Neuron (in vitro differentiated cells): ENCODE data around the gene TMTC4.

Source experiments
- H2AFZ ChIP-seq: one replicate; pipeline ENCODE4 v1.6.1; 2013; ENCODE audit warnings: low read depth, mild to moderate bottlenecking, inconsistent platforms, low read length, moderate library complexity
- H3K27me3 ChIP-seq: one replicate; pipeline ENCODE4 v1.6.1; 2013; ENCODE audit warnings: low read length; ENCODE audit not compliant: insufficient read depth
- H3K36me3 ChIP-seq: one replicate; pipeline ENCODE4 v1.6.1; 2013; ENCODE audit warnings: low read length; ENCODE audit not compliant: insufficient read depth
- H3K4me1 ChIP-seq: one replicate; pipeline ENCODE4 v1.6.1; 2013; ENCODE audit warnings: low read length; ENCODE audit not compliant: insufficient read depth
- H3K4me3 ChIP-seq: 2 replicates; pipeline ENCODE4 v1.5.1; 2013; ENCODE audit warnings: mild to moderate bottlenecking, low read length, moderate library complexity
- H3K9me3 ChIP-seq: one replicate; pipeline ENCODE4 v1.6.1; 2013; ENCODE audit warnings: low read length

Gene TMTC4

DNA sequence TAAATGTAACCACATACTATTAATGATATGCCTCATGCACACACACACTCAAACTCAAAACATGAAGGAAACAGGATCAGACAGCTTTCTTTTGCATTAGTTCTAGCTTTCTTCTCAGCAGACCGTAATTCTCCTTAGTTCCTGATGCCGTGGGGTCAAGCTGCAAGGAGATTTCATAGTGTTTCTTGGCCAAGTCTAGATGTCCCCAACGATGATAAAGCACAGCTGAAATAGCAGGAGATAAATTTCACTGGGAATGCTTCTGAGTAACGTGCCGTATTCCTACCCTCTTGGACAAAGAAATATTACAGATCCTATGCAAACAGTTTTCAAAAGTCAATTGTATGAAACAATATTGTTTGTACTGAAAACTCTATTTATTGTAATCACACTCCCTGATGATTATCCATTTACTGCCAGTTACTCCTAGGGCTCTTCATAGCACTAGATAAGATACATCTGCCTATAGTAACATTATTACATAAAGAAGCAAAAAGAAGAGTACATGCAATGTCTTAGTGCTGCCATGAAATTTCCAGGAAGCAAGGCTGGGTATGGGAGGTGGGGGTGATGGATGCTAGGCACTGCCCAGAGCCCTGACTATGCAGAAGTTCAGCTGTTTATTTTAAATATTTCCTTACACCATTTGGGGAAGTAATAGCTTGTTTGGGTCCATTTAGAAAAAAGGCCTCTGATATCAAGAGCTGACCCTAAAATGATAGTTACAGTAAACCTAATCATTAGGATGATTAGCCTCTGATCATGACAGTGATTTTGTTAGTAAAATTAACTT lies 69.5 kb downstream of the TMTC4 start:
- Histone ChIP-seq H3K27me3 (no peaks in the 10 kb centered on the region), H3K36me3 (peaks cover 37% of the 10 kb centered on the region), H3K4me3 (no peak overlapping the region), H3K9me3 (no peaks in the 10 kb centered on the region), H2AFZ (no peak overlapping the region), H3K4me1 (no peaks in the 10 kb centered on the region)

DNA sequence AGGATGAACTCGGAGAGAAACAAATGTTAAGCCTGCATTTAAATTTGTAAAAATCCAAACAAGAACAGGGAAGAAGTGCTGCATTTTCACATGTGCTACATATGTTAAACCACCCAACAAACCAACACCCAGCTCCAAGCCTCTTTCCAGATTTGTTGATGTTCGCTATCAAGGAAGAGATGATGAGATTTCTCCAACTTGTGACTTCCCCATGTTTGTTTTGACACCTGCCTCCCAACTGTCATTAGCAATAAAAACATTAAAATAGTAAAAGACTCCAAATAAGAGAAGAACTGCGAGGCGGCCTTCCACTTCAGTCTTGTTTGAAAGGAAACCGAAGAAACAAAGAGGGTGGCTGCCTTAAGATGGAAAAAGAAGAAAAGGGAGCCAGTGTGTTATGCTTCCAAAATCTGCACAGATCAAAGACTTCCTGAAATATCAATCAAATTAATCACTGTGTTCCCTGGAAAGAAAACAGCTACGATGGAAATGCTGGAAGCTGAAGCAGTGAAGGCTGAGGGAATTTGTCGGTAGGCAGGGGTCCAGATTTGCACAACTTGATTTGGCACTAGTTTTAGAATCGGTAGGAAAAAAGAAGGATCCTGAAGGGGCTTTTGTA lies 72.0 kb downstream of the TMTC4 start:
- H3K4me1 ChIP-seq, result no peaks in the 10 kb centered on the region
- no peak overlapping the region for H3K4me3 ChIP-seq
- no peak overlapping the region for H2AFZ ChIP-seq
- H3K9me3 ChIP-seq, result no peaks in the 10 kb centered on the region
- peaks cover 24% of the 10 kb centered on the region for H3K36me3 ChIP-seq
- H3K27me3 ChIP-seq, result no peaks in the 10 kb centered on the region

DNA sequence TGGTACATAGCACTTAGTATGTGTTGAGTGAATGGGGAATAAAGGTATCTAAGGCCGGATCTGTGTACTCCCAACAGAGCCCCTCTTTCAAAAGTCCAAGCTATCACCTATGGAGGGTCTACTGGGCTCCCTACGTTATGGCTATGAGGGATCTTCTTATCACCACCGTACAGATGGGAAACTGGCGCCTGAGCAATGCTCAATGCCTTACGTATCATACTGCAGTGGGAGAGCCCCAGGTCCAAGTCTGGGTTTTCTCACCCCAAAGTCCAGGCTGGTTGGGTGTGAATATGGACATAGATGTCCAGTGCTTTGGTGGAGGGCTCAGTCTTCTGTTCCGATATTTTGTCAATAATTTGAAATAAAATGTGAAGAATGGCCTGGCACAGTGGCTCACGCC lies 72.9 kb downstream of the TMTC4 start:
- Histone ChIP-seq H3K36me3 (peaks cover 16% of the 10 kb centered on the region), H3K4me1 (no peaks in the 10 kb centered on the region), H3K27me3 (no peaks in the 10 kb centered on the region), H3K4me3 (no peak overlapping the region), H2AFZ (no peak overlapping the region), H3K9me3 (no peaks in the 10 kb centered on the region)

DNA sequence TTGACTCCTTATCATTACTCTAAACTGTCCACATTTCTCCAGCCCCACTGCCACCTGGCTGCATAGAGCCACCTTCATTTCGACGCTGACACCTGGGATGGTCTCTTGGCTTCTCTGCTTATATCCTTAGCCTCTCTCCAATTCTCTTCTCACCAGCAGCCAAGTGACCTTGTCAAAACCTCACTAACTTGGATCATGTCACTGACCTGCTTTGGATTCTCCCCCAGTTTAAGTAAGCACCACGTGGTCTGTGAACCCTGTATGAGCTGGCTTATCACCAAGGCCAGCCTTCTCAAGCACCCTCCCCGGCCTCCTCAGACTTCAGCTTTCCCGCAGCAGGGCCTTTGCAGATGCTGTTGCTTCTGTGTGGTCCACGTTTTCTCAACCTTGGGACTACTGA lies 73.7 kb downstream of the TMTC4 start:
- Histone ChIP-seq H3K4me1 (no peaks in the 10 kb centered on the region), H3K9me3 (no peaks in the 10 kb centered on the region), H2AFZ (no peak overlapping the region), H3K27me3 (no peaks in the 10 kb centered on the region), H3K36me3 (peaks cover 12% of the 10 kb centered on the region), H3K4me3 (no peak overlapping the region)

DNA sequence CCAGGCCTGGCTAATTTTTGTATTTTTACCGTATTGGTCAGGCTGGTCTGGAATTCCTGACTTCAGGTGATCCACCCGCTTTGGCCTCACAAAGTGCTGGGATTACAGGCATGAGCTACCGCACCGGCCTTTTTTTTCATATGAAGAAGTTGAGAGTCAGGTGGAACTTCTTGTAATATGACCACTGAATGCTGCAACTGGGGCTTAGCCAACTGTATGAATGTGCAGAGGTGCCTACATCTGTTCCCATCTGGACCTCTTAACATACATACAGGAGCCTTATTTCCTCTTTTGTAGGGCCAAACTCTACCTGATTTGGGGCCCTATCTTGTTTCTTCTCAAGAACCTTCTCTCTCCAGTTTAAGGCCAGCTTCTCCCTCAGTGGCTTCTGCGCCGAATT lies 74.1 kb downstream of the TMTC4 start:
- Histone ChIP-seq H3K4me1 (no peaks in the 10 kb centered on the region), H3K36me3 (peaks cover 12% of the 10 kb centered on the region), H3K27me3 (no peaks in the 10 kb centered on the region), H3K9me3 (no peaks in the 10 kb centered on the region), H3K4me3 (no peak overlapping the region), H2AFZ (no peak overlapping the region)

DNA sequence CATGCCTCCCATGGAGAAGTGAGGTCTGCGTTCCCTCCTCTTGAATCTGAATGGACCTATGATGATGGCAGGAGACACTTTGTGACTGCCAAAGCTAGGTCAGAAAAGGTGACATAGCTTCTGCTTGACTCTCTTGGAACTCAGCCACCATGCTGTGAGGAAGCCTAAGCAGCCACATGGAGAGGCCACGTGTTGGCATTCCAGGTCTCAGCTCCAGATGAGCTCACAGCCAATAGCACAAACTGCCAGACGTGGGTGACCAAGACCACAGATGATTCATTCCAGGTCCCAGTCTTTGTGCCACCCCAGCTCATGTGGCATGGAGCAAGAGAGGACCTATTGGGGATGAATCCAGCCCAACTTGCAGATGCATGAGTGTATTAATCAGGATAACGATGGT lies 77.3 kb downstream of the TMTC4 start:
- H3K9me3 ChIP-seq, result peaks cover 2% of the 10 kb centered on the region
- no peaks in the 10 kb centered on the region for H3K36me3 ChIP-seq
- no peak overlapping the region for H2AFZ ChIP-seq
- no peak overlapping the region for H3K4me3 ChIP-seq
- H3K4me1 ChIP-seq, result peaks cover 18% of the 10 kb centered on the region
- H3K27me3 ChIP-seq, result no peaks in the 10 kb centered on the region

DNA sequence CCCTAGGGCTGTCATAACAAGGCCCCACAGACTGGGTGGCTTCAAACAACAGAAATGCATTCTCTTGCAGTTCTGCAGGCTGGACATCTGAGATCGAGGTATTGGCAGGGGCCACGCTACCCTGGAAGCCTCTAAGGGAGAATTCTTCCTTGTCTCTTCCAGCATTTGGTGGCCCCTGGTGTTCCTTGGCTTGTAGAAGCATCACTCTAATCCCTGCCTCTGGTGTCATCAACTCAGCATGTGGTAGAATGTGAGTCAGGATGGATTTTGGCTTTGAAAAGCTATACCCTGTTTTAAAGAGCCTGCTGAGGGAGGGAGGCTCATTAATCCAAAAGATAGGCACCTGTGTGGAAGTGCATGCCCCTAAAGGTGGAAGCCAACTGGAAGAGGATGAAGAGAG lies 78.1 kb downstream of the TMTC4 start:
- Histone ChIP-seq H3K9me3 (peaks cover 2% of the 10 kb centered on the region), H3K4me3 (no peak overlapping the region)

DNA sequence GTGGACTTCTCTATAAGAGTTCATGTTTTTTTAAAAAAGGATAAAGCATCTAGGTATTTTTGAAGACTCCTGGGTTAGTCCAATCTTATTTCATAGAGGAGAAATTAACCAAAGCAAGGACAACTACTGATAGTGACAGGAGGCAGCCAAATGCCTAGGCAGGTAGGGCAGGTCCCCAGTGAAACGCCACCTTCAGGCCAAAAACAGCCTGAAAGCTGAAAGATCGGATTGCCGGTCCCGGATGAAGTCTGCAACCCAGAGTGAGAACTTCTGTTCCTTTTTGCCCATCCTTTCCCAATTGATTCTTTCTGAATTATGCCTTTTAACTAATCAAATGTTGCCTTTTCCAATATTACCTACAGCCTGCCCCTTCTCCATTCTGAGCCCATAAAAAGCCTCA lies 79.9 kb downstream of the TMTC4 start:
- Histone ChIP-seq H3K9me3 (peaks cover 2% of the 10 kb centered on the region), H3K4me3 (no peak overlapping the region), H3K36me3 (no peaks in the 10 kb centered on the region), H2AFZ (no peak overlapping the region), H3K27me3 (no peaks in the 10 kb centered on the region), H3K4me1 (peaks cover 25% of the 10 kb centered on the region)

More for the DNA sequence above, 78.1 kb downstream of the TMTC4 start:
- Histone ChIP-seq H3K27me3 (no peaks in the 10 kb centered on the region), H3K36me3 (no peaks in the 10 kb centered on the region), H3K4me1 (peaks cover 25% of the 10 kb centered on the region), H2AFZ (no peak overlapping the region)

DNA sequence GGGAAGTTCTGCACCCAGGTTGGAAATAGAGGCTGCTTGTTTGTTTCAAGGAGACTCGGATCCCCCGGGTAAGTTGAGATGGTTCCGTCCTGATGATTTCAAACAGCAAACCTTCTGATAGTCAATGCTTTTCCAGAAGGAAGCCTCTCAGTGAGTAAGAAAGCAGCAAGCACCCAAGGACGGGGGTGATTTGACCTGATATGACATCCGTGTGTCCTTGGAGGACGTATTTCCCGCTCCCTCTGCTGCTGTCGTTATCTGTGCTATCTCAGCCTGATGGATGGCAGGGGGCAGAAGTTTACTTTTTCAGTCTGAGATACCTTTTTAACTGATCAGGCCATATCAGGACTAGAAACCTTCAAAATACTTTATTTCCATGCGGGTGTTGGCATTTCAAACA lies 80.3 kb downstream of the TMTC4 start:
- H3K9me3 ChIP-seq, result peaks cover 2% of the 10 kb centered on the region

DNA sequence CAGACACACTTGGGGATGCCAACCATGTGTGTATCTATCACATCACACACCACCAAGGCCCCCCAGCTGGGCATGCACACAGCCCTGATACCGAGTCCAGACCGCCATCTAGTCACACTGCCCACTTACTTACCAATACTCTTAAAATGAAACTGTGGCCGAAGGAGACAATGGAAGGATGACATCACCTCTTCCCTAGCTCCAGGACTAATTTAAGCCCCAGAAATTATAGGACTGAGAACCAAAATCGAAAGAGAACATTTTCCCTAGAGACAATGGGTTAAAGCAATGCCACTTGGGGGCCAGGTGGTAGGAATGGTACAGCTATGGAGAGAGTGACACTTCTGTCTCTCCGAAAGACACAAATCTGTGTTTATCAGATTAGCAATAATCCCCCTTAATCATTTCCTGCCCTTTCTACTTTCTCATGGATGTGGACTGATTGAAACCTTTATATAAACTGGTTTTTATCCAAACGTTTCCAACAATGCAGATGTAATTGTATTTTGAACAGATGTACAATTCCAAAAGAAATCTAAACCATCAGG lies 85.3 kb downstream of the TMTC4 start:
- peaks cover 25% of the 10 kb centered on the region for H3K4me1 ChIP-seq
- H3K9me3 ChIP-seq, result no peaks in the 10 kb centered on the region
- H3K27me3 ChIP-seq, result no peaks in the 10 kb centered on the region
- H3K4me3 ChIP-seq, result no peak overlapping the region
- no peak overlapping the region for H2AFZ ChIP-seq
- no peaks in the 10 kb centered on the region for H3K36me3 ChIP-seq

More for the DNA sequence above, 80.3 kb downstream of the TMTC4 start:
- no peaks in the 10 kb centered on the region for H3K27me3 ChIP-seq
- H2AFZ ChIP-seq, result no peak overlapping the region
- no peak overlapping the region for H3K4me3 ChIP-seq
- H3K4me1 ChIP-seq, result peaks cover 25% of the 10 kb centered on the region
- H3K36me3 ChIP-seq, result no peaks in the 10 kb centered on the region

DNA sequence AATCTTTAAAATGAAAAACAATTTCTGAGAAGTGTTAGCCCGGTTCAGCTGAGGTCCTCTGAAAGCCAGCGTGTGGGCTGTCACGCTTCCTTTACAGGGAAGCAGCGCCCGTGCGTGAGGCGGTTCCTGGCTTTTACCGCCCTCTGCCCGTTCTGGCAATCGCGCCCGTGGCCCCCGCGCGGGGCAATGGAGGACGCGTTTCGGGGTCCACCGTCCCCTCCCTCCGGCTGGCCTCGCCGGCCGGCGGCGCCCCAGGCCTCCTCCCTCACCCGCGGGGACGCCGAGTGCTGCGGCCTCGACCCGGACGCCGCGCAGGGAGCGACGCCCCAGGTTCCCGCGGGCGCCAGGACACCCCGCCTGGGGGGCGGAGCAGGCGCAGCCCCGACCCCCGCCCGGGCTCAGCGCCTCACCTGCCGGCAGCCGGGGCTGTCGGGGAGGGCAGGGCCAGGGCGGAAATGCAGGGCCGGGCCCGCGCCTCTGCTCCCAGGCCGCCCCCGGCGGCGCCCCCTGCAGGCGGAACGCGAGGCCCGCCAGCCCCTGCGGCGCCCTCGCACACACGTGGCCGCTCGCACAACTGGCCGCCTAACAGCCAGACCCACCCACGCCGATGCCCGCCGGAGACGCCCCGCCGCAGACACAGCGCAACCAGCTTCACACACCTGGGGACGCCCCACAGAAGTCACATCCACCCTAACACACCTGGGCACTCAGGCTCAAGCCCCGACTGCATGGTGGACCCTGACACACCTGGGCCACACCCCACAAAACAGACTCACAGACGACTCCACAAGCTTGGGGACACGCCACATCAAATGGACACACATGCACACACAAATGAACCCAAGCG lies 86.0 kb downstream of the TMTC4 start, which contains the start of gene GGACT:
TSS of gene GGACT (minus strand) at position 459 of the 847 bp plus-strand sequence. CDS start 56,198 bp downstream, outside the sequence.
- H3K4me3 ChIP-seq, result peak within 1 kb of the TSS; percentile 69
- no peaks in the 10 kb centered on the region for H3K27me3 ChIP-seq
- no peaks in the 10 kb centered on the region for H3K36me3 ChIP-seq
- H3K4me1 ChIP-seq, result peaks cover 21% of the 10 kb centered on the region
- peak within 1 kb of the TSS; percentile 89 for H2AFZ ChIP-seq
- no peaks in the 10 kb centered on the region for H3K9me3 ChIP-seq

DNA sequence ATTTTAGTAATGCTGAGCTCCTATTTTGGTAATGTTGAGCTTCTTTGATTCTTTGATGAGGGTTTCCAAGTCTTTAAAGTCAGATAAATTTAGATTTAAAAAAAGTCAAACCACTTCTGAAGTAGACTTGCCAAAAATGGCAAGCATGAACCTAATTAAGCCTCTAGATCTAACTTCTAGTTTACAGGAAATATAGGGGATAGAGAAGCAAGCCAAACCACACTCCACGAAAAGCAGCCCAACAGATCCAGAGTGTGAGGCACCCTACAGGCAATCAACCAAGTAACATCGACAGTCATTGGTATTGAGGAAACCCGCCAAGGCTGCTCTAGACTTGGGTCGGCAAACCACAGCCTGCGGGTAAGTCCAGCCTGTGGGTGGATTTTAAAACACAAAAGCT lies 89.7 kb downstream of the TMTC4 start:
- H3K9me3 ChIP-seq, result peaks cover 14% of the 10 kb centered on the region
- no peak overlapping the region for H3K4me3 ChIP-seq
- no peaks in the 10 kb centered on the region for H3K27me3 ChIP-seq
- no peaks in the 10 kb centered on the region for H3K4me1 ChIP-seq
- no peak overlapping the region for H2AFZ ChIP-seq
- no peaks in the 10 kb centered on the region for H3K36me3 ChIP-seq

DNA sequence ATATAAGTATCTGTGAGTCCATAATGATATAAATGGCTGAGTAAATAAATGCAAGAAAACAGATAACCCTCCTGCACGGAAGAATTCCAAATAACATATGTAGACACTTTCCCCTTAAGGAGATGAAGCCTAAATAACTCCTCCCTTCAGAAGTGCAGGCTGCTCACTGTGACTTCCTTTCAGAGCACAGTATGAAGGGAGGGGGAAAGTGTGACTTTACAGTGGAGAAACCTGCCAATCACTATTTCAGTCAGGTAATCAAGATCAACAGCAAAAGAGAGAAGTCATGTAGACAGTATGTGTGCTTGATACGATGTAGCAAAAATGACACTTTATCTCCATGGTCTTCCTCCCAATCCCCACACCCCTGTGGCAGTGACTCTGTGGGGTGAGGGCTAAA lies 93.1 kb downstream of the TMTC4 start:
- Histone ChIP-seq H2AFZ (no peak overlapping the region), H3K9me3 (peaks cover 14% of the 10 kb centered on the region), H3K4me1 (no peaks in the 10 kb centered on the region), H3K27me3 (no peaks in the 10 kb centered on the region), H3K4me3 (no peak overlapping the region), H3K36me3 (no peaks in the 10 kb centered on the region)
